HG02981 (cell line): ENCODE results near the gene PTHLH.

ENCODE experiments used
- ATAC-seq: cut with Tn5 transposase; IDR thresholded peaks from one replicate; pipeline ENCODE4 v1.9.1; 2021; ENCODE audit warnings: mild to moderate bottlenecking, moderate library complexity; ENCODE audit not compliant: unreplicated experiment

The PTHLH gene

GRCh38 chr12:27975222-27976136 is 2.9 kb upstream of the PTHLH start:
- no peak for ATAC-seq

- no peak for ATAC-seq
Observed at GRCh38 chr12:27974735-27975221, 2.2 kb upstream of the PTHLH start.

GRCh38 chr12:27973487-27973890 is 956 bp upstream of the PTHLH start:
- no peak for ATAC-seq

GRCh38 chr12:27971606-27972005 is 927 bp downstream of the PTHLH start:
- ATAC-seq: no peak

- ATAC-seq: no peak
Observed at GRCh38 chr12:27971121-27971489, 1.4 kb downstream of the PTHLH start.

- ATAC-seq: peak; percentile 16
Observed at GRCh38 chr12:27970401-27971120, 2.0 kb downstream of the PTHLH start.

GRCh38 chr12:27969624-27970400 is 2.7 kb downstream of the PTHLH start:
- peak; percentile 83 for ATAC-seq

GRCh38 chr12:27968972-27969623 is 3.4 kb downstream of the PTHLH start:
- no peak for ATAC-seq

- no peak for ATAC-seq
Observed at GRCh38 chr12:27967551-27968054, 4.9 kb downstream of the PTHLH start.

GRCh38 chr12:27966870-27967269 is 5.7 kb downstream of the PTHLH start:
- ATAC-seq: no peak

GRCh38 chr12:27965966-27966365 is 6.6 kb downstream of the PTHLH start:
- no peak for ATAC-seq

- ATAC-seq: no peak
Observed at GRCh38 chr12:27965411-27965810, 7.1 kb downstream of the PTHLH start.

- no peak for ATAC-seq
Observed at GRCh38 chr12:27964123-27964522, 8.4 kb downstream of the PTHLH start.

GRCh38 chr12:27960821-27961220 is 11.7 kb downstream of the PTHLH start:
- no peak for ATAC-seq

GRCh38 chr12:27958675-27959074 is 13.9 kb downstream of the PTHLH start:
- ATAC-seq: no peak

- no peak for ATAC-seq
Observed at GRCh38 chr12:27957366-27957765, 15.2 kb downstream of the PTHLH start.

GRCh38 chr12:27953817-27954216 is 18.7 kb downstream of the PTHLH start:
- ATAC-seq: no peak

GRCh38 chr12:27953348-27953747 is 19.2 kb downstream of the PTHLH start:
- no peak for ATAC-seq

GRCh38 chr12:27952510-27952909 is 20.0 kb downstream of the PTHLH start:
- no peak for ATAC-seq

- ATAC-seq: no peak
Observed at GRCh38 chr12:27951898-27952297, 20.6 kb downstream of the PTHLH start.
